HepG2 (cell line): ENCODE results near the gene PISD. TPM values are rescaled to one million over a fixed set of nuclear protein-coding genes. Genes with fewer than 3 reads are reported as not detected.

Experiments used
- ATF4 ChIP-seq, 2 experiments: fragments of 450-650 bp in 1 of 2; sonication (generic) in 1 of 2; formaldehyde crosslinking; IDR thresholded peaks; 2 replicates each; pipeline versions ENCODE4 v1.5.0 to v1.8.0; 2020 to 2022; ENCODE audit warnings: mild to moderate bottlenecking in 1 of 2, missing genetic modification reagents in 1 of 2
- BATF2 ChIP-seq: sonication (generic); formaldehyde crosslinking; IDR thresholded peaks from 2 replicates; pipeline ENCODE4 v1.8.0; 2022; ENCODE audit warnings: mild to moderate bottlenecking, missing genetic modification reagents, moderate library complexity
- EEA1 ChIP-seq: sonication (generic); formaldehyde crosslinking; IDR thresholded peaks from 2 replicates; pipeline ENCODE4 v1.5.1; 2020; ENCODE audit warnings: mild to moderate bottlenecking, missing genetic modification reagents, borderline replicate concordance
- HOXA9 ChIP-seq: sonication (generic); formaldehyde crosslinking; IDR thresholded peaks from 2 replicates; pipeline ENCODE4 v1.8.1; 2022; ENCODE audit warnings: missing genetic modification reagents, mild to moderate bottlenecking, moderate library complexity, borderline replicate concordance
- MLXIP ChIP-seq: sonication (generic); formaldehyde crosslinking; IDR thresholded peaks from 2 replicates; pipeline ENCODE4 v1.9.0; 2021; ENCODE audit warnings: missing genetic modification reagents, borderline replicate concordance
- NFIC ChIP-seq: IDR thresholded peaks from 2 replicates; pipeline ENCODE4 v1.6.1; 2012; ENCODE audit warnings: mild to moderate bottlenecking, low read length, inconsistent platforms
- NFKBIZ ChIP-seq: IDR thresholded peaks from 2 replicates; pipeline ENCODE4 v1.6.1; 2018; ENCODE audit warnings: missing genetic modification reagents, missing compliant biosample characterization
- RARG ChIP-seq: sonication (generic); formaldehyde crosslinking; IDR thresholded peaks from 2 replicates; pipeline ENCODE4 v1.4.0; 2020; ENCODE audit warnings: low read depth, mild to moderate bottlenecking, missing genetic modification reagents
- RERE ChIP-seq: IDR thresholded peaks from 2 replicates; pipeline ENCODE4 v1.6.1; 2016; ENCODE audit warnings: low read depth, missing genetic modification reagents, missing compliant biosample characterization
- REST ChIP-seq, 2 experiments: IDR thresholded peaks; 2 replicates each; pipeline ENCODE4 v1.6.1; 2011 to 2012; ENCODE audit warnings: low read length in 2 of 2, borderline replicate concordance in 1 of 2, low read depth in 1 of 2, mild to moderate bottlenecking in 1 of 2, moderate library complexity in 1 of 2
- ZNF513 ChIP-seq: sonication (generic); formaldehyde crosslinking; conservative IDR thresholded peaks from 2 replicates; pipeline ENCODE4 v1.5.0; 2020; ENCODE audit warnings: missing genetic modification reagents
- ZNF678 ChIP-seq: sonication (generic); formaldehyde crosslinking; IDR thresholded peaks from 2 replicates; pipeline ENCODE4 v1.4.0; 2020; ENCODE audit warnings: mild to moderate bottlenecking, missing genetic modification reagents
- polyA plus RNA-seq, 8 experiments: library from polyadenylated mRNA; depleted of rRNA in 3 of 8; stranded (reverse) in 7 of 8; unstranded in 1 of 8; fragments of >200 nt; fragmentation: Illumina TruSeq in 4 of 8; extraction: Trizol in 4 of 8; gene quantifications; 2 replicates each; pipeline versions ENCODE4 v1.2.1 to v1.2.3, GENCODE V29; 2011 to 2016; ENCODE audit warnings: low read depth in 4 of 8, missing spikeins in 1 of 8, mixed read lengths in 1 of 8; ENCODE audit not compliant: insufficient read depth in 1 of 8
- total RNA-seq, 5 experiments: library from RNA; depleted of rRNA; stranded (reverse); fragments of >200 nt; fragmentation: Illumina TruSeq; extraction: Trizol; gene quantifications; 2 replicates each; pipeline ENCODE4 v1.2.3, GENCODE V29; 2016; ENCODE audit warnings: low read depth in 1 of 5

Gene PISD
- total and polyA plus RNA-seq, 2 of the 13 experiments (the other 11 are each of a cell fraction or from before 2014, with no cell fraction given) = 30.1 to 47.7 TPM

GRCh38 chr22:31616315-31616980 lies 45.6 kb downstream of the PISD start (continued):
- no peak for TF ChIP-seq RERE (CRISPR knock-in tag)
- TF ChIP-seq MLXIP (CRISPR knock-in tag) = no peak
- TF ChIP-seq ATF4 (CRISPR knock-in tag; IDR thresholded peaks at IDR 0.05) = no peak
- no peak for TF ChIP-seq ZNF513 (CRISPR knock-in tag)
- no peak for TF ChIP-seq HOXA9
- TF ChIP-seq BATF2 (CRISPR knock-in tag) = no peak
- no peak for TF ChIP-seq EEA1 (CRISPR knock-in tag)
- TF ChIP-seq NFIC = no peak
- TF ChIP-seq REST (IDR thresholded peaks at IDR 0.05; ENCODE audit: borderline replicate concordance in 1 of 2, low read depth in 1 of 2, low read length in 2 of 2) = no peak
- TF ChIP-seq NFKBIZ (CRISPR knock-in tag) = no peak
- TF ChIP-seq ZNF678 (CRISPR knock-in tag) = no peak
- TF ChIP-seq RARG (CRISPR knock-in tag) = no peak
